OCI-M2 (cell line): ENCODE results near the gene TMEM86B.
A peak's percentile ranks its signal among the peaks of the same experiment; 100 is the strongest.
"Not testable (repeated sequence)": the region's sequence is repeated elsewhere in the genome, so short reads cannot be mapped to it uniquely, and the experiment has no call there.

Experiments
- DNase-seq: peaks from one replicate; lab custom pipeline; 2025; ENCODE audit not compliant: unreplicated experiment; lab: John Stamatoyannopoulos, UW

The TMEM86B gene

GRCh38 chr19:55223291-55224037 lies 5.1 kb downstream of the TMEM86B start:
- DNase-seq, result no peak

DNA sequence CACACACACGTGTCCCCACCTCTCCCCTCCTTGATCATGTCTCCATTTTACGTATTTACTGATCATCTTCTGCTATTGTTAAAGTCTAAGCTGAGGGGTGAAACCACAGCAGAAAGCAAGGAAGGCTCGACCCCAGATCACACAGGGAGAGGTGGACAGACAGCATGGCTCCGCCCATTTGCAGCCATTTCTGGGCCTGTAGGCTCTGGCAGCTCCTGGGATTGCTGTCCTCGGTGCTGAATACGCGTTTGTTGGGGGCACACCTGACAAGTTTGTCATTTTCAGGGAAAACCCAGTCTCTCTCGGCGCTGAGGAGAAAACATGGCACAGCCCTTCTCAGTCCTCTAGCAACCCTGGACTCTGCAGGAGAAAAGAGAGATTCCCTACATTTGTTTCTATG lies 8.0 kb downstream of the TMEM86B start:
- no peak for DNase-seq

DNA sequence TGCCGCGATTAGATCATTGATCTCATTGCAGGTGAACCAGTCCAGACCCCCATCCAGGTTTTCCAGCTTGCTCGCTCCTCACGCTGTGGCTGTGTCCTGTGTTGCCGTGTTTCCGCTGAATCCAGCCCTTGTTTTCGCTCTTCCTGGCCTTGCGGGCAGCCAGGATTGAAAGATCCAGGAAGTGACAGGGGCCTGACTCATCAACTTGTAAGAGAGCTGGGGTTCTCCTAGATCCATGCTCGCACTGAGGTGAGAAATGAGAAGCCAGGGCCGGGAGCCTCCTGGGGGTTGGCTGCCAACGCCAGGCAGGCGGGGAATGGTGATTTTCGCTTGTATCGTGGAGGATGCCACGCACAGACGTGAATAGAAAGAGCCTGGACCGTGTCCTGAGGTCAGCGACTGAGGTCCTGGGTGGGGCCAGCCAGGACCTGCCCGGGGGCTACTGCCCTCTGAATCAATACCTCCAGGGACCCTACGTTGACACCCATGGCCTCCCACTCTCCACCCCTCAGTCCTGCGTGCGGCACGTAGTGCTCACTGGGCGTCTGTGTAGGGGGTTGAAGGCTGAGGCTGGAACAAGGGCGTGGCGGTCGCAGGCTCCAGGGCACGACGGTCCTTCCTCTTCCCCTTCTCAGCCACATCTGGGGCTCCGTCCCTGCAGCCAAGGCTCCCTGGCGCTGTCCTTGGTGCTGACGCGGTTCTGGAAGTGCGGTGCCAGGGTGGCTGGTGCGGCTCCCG lies 11.9 kb downstream of the TMEM86B start:
- DNase-seq, result peak; percentile 82

DNA sequence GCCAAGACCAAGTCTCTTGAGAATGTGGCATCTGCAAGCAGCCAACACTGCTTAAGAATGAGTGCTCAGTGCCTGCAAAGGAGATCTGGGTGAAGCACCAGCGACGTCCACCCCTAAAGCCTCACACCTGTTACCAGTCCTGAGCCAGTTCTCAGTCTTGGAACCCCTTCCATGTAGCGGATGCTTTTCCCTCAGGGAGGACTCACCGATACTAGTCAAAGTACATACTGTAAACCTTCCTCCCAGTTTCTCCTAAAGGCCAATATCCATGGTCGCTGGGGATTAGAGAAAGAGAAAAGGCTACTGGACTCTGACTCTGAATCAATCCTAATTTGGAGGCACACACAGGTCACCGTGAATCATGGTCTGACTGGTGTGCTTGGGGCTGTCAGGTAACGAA lies 15.0 kb downstream of the TMEM86B start:
- no peak for DNase-seq

GRCh38 chr19:55212447-55212846 lies 16.1 kb downstream of the TMEM86B start:
- no peak for DNase-seq

DNA sequence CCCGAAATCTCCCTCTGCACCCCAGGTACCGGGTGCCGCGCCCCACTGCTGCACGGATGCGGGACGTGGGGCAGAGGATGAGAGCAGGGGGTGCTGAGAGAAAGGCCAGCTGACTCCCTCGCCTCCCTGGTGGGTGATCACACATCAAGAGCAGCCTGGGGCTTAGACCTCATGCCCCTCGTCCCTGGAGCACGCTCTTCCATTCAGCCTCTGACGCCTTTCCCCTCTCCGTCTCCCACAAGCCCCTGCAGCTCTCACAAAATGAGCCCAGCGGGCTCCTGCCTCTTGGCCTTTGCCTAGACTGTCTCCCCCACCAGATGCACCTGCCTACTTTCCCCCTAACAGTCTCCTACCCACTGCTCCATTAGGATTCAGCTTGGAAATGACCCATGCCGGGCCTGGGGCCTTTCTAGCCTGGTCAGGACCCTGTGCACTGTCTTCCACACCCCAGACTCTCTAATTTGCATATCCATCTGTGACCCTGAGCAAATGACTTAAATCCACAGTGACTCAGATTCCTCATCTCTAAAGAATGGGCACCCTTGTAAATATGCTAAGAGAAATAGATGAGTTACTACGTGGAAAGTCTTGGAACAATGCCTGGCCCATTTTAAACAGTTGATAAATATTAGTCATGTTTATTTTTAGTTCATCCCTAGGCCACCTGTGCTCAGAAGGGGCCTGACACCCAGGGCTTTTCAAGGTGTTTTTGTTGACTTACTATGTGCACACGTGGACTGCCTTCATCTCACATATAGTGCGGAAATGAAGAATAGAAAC lies 18.7 kb downstream of the TMEM86B start:
- DNase-seq, result no peak

DNA sequence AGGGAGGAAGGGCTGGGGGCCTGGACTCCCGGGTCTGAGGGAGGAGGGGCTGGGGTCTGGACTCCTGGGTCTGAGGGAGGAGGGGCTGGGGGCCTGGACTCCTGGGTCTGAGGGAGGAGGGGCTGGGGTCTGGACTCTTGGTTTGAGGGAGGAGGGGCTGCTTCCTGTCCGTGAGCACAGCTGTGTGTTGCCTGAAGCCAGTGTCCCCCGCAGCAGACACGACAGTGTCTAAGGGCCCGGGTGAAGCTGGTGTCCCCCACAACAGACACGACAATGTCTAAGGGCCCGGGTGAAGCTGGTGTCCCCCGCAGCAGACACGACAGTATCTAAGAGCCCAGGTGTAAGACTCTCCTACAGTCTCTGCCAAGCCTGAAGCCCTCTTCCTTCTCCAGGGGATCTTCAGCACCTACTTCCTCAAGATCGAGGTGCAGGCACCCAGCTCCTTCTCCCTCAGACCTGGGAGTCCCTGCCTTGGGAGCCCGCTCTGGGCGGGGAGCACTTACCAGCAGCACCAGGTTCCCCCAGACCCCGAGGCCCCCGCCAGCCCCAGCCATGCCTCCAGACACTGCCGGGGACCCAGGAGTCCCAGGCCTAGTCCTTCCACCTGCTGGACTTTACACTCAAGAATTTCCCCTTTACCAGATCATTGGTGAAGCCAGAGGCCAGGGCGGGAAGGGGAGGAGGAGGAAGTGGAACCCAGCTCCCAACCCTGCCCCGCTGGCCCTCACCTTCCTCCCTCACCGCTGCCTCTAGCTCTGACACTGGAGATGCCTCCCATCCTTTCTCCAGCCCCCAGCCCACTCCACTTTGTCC lies 19.5 kb downstream of the TMEM86B start, which contains the start of gene PTPRH:
Gene PTPRH, minus strand, starts transcription at position 622 of the 813 bp plus-strand sequence. Its CDS starts 68 bp downstream, at position 554.
- no peak for DNase-seq

DNA sequence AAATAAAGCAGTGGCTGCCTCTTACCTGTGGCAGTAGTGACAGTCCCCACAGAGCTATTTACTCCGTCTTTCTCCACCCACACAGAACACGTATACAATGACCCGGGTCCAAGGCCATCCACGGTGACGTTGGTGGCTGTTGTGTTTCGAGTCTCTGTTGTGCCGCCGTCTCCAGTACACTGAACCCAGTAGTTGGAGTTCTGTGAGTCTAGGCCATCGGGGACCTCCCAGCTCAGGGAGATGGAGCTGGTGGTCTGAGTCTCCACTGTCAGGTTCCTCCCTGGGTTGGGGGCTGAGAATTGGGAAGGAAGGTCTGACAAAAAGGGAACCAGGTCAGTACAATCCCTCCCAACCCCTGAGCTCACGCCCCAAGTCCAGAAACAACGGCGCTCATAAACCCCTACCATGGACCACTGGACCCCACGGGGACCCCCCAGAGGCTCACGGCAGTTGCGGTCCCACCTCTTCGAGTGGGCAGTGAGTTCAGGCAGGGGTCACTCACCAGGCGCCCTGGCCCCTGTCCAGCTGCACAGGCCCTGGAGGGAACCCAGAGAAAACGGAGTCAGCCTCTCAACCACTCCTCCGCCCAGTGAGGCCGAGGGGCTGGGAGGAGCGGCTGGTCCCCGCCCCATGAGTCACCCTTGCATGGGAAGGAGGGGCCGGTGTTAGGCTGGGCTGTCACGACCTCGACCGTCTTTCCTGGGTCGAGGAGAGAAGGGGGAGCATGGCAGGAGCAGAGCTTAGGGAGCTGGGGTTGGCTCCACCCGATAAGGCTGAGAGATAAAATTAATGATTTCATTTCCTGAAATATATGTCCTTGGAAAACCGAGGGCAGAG lies 21.7 kb downstream of the TMEM86B start:
- peak; percentile 83 for DNase-seq

DNA sequence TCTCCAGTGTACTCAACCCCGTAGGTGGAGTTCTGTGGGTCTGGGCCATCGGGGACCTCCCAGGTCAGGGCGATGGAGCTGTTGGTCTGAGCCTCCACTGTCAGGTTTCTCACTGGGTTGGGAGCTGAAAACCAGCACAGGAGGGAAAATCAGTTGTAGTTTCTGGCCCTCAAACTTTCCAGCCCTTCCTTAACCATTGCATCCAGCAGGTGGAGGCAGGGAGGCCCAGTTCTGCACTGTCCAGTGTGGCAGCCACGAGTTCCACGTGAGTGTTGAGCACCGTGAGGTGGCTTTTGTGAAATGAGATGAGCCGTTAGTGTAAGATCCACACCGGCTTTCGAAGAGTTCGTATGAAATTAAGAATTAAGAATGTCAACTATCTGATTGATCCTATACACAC lies 26.4 kb downstream of the TMEM86B start:
- not testable (repeated sequence) for DNase-seq

DNA sequence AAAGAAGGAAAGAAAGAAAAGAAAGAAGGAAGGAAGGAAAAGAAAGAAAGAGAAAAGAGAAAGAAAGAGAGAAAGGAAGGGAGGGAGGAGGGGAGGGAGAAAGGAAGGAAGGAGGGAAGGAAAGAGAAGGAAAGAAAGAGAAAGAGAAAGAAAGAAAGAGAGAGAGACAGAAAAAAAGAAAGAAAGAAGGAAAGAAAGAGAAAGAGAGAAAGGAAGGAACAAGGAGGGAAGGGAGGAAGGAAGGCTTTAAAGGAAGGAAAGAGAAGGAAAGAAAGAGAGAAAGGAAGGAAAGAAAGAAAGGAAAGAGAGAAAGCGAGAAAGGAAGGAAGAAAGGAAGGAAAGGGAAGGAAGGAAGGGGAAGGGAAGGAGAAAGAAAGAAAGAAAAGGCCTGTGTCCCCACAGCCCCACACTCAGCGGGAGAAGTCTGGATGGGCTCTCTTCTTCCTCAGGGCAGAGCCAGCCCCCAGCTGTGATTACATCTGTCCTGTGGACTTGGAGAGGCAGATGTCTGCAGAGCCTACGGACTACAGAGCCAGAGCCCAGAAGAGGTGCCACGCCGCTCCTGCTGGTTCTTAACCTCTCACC lies 28.9 kb downstream of the TMEM86B start:
- no peak for DNase-seq

DNA sequence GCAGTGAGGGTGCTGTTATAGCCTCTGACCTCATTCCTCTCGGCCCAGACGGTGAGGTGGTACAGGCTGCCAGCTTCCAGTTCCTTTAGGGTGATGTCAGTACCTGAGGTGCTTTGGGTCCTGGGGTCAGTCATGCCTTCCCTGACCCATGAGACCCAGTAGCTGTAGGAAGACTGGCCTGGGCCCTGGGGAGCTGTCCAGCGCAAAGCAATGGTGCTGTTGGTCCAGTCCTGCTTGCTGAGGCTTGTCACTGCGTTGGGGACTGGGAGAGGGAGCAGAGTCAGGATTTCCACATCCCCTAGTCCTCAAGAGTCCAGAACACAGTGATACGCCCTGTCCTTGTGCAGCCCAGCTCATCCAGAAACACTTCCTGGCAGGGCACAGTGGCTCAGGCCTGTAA lies 29.9 kb downstream of the TMEM86B start:
- DNase-seq, result no peak

- no peak for DNase-seq
These were observed 31.0 kb downstream of the TMEM86B start for GRCh38 chr19:55197528-55197927.

DNA sequence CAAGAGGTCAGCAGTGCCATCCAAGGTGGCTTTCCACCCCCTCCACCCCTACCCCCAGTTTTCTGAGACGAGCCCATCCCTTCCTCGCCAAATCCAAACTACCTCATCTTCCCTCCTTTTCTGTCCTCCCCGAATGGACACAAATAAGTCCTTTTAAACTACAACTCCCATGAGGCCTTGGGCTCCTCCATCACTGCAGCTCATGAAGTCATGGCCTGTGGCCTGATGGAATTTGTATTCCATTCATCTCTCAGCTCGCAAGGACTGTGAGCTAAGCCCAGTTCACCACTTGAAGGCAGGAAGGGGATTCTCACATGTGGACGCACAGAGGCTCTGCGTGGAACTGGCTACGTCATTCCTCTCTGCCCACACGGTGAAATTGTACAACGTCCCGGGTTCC lies 31.8 kb downstream of the TMEM86B start:
- DNase-seq, result no peak

GRCh38 chr19:55193481-55193880 lies 35.1 kb downstream of the TMEM86B start:
- no peak for DNase-seq

GRCh38 chr19:55189403-55189835 lies 39.1 kb downstream of the TMEM86B start:
- no peak for DNase-seq

DNA sequence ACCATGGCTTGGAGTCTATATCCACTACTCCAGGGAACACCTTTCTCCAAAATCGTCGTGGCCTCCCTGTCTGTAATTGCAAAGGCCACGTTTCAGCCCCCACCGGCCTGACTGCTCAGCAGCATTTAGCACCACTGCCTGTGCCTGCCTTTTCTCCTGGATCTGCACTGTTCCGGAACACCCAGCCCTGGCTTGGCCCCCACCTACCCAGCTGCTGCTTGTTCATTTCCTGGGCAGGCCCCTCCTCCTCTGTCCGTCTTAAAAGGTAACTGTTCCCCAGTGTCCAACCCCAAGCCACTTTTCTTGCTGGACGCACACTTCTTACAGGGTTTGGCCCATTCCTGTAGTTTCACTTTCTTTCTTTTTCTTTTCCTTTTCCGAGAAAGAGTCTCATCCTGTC lies 39.9 kb downstream of the TMEM86B start:
- no peak for DNase-seq

DNA sequence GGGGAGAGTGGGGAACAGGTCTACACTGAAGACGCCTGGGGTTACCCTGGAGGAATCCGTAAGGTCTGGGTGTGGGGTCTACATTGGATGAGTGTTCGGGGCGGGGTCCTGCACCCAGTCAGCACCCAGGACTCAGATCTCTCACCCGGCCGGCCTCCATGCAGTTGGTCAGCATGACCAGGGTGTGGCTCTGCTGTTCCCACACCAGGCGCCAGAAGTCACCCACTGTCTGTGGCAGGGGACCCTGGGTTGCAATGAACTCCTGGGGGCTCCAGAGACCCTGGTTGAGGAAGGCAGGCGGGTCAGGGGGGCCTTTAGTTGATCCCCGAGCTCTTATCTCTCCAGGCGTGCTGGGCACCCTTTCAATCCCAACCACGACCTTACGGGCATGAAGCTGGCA lies 42.5 kb downstream of the TMEM86B start:
- no peak for DNase-seq

DNA sequence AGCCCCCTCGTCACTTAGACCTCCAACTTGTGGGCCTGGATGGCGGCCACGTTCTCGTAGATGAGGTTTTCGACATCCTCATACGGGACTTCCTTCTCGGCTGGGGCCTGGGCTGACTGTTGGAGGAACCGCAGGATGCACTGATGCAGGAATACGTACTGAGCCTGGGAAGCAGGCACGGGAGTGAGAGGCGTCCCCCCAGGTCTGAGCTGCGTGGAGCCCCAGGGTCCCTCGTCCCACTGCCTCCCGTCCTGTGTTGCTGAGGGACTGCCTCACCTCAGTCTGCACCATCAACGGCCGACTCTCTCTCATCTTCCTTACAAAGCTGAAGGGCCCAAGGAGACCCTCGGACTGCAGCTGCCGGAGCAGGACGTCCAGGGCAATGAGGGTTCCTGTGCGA lies 46.8 kb downstream of the TMEM86B start:
- no peak for DNase-seq
